Measurements from ENCODE around the gene HS6ST2.
"Not testable (repeated sequence)": the region's sequence is repeated elsewhere in the genome, so short reads cannot be mapped to it uniquely, and the experiment has no call there.

HS6ST2 gene

DNA sequence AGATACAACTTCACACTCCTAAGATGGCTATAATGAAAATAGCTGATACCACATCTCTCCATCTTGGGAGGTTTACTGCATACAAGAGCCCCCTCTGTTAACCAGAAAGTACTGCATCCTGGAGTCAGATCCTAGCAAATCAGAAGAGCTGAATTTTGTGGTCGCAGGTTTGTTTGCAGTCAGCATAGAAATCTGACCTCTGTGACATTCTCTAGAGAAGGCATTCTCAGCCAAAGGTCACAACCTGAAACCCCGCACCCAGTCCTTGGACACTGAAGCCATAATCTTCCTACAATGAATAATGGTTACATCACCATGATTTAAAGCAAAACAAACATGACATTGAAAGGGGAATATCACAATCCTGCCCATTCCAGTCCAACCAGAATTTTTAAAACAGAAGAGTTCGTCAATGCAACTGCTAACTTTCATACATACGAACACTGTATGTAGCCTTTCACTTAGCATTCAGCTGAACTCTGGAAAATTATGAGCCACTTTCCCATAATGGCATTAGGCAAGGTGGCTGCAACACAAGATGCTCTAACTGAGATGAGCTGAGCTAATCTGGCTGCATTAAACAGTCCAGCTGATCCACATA is 17.6 kb downstream of the HS6ST2 start:
- no peak for DNase-seq

DNA sequence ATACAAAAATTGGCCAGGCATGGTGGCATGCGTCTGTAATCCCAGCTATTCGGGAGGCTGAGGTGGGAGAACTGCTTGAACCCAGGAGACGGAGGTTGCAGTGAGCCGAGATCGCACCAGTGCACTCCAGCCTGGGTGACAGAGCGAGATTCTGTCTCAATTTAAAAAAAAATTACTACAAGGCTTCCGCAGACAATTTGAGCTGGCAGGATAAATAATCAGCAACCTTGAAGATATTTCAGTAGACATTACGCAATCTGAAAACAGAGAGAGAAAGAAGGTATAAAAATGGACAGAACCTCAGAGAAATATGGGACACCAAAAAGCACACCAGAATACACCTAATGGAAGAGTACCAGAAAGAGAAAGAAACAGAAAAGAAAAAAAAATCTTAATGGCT is 25.3 kb downstream of the HS6ST2 start:
- no peak for DNase-seq

DNA sequence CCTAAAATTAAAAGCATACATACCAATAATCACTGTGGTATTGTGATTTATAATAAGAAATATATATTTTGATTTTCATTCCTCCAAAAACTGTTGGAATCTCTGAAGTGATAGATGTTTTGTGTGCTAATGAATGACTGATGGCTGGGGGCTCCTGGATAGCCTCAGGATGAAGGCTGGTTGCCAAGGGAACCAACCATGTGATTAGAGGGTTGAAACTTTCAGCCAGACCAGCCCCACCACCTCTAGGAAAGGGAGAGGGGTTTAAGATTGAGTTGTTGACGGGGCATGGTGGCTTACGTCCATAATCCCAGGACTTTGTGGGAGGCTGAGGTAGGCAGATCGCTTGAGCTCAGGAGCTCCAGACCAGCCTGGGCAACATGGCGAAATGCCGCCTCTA is 34.0 kb downstream of the HS6ST2 start:
- DNase-seq, result no peak

DNA sequence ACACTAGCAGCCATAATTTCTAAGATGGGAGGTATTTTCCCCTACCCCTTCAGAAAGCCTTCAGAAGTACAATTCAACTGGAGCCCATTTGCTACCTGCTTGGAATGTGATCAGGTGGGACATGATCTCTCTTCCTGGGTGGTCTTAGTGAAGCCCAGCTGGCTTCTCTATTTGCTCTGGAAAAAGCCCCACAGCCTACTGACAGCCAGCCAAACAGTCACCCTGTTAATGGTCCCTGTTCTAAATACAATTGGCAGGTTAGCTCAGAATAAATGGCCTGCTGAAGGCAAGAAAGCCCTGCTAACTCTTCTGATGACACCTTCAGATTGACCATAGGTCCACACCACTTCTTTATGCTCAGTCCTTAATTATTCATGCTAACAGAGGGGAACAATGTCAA is 39.9 kb downstream of the HS6ST2 start:
- DNase-seq, result no peak

DNA sequence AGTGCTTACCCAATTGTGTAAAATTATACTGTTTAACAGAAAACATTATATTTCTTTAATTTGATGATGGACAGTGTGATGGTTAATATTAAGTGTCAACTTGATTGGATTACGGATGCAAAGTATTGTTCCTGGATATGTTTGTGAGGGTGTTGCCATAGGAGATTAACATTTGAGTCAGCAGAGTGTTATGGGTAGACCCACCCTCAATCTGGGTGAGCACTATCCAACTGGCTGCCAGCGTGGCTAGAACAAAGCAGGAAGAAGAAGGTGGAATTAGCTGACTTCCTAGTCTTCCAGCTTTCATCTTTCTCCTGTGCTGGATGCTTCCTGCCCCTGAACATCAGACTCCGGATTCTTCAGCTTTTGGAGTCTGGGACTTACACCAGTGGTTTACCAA is 42.1 kb downstream of the HS6ST2 start:
- no peak for DNase-seq

DNA sequence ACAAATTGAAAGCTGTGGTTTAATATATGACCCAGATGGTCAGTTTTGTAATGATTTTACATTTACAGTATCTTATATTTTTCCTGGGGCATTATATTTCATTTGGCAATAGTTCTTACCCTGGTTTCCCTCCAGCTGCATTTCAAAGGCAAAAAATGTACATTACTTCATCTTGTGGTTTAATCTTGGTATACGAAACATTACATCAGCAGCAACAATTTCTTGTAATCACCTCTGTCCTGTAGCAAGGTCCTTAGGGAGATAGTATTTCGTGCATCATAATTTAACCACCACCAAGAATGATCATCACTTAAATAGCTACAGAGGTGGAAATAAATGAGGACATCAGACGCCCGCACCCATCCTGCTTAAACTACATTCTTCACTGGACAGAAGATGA is 48.8 kb downstream of the HS6ST2 start:
- DNase-seq, result no peak

DNA sequence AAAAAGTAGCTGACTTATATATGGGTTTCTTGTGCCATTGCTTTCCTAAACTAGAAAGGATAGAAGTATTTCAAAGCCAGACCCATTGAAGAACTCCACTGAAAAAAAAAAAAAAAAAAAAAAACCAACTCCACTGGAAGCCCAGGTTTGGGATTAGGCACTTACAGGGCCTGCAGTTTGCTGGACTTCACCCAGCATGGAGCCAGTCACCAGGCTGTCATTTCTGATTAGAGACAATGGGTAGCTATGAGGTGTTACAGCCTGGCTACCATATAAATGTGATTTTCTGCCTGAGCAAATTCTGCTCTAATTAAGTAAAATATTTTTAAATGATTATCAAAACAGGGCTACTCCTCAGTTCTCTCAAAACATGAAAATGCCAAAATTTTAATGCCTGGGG is 49.5 kb downstream of the HS6ST2 start:
- no peak for DNase-seq

DNA sequence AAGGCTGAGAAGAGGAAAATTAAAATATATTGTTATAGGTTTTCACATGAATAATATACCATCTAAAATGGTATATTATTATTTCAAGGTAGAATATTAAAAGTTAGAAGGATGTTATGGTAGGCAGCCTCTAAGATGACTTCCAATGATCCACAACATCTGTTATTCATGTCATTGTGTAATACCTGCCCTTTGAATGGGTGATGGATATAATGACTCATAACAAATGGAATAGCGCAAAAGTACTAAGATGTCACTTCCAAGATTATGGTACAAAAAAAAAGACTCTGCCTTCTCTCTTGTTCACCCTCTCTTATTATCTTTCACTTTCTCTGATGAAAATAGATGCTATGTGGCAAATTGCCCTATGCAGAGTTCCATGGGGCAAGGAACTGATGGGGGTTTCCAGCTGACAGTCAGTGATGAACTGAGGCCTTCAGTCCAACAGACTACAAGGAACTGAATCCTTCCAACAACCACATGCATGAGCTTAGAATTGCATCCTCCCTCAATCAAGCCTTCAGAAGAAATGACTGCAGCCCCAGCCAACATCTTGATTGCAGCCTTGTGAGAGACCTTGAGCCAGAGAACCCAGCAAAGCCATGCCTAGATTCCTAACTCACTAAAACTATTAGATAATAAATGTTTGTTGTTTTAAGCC is 57.7 kb downstream of the HS6ST2 start:
- DNase-seq, result no peak

DNA sequence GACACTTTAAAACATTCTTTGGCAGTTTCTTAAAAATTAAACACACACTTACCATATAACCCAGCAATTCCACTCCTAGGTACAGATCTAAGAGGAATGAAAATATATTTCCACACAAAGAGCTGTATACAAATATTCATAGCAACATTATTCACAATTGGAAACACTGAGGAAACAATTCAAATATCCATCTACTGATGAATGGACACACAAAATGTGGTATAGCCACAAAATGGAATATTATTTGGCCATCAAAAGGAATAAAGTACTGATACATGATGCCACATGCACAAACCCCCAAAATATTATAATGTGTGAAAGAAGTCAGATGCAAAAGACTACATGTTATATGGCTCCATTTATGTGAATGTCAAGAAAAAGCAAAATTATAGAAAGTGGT is 70.9 kb downstream of the HS6ST2 start:
- DNase-seq, result no peak

DNA sequence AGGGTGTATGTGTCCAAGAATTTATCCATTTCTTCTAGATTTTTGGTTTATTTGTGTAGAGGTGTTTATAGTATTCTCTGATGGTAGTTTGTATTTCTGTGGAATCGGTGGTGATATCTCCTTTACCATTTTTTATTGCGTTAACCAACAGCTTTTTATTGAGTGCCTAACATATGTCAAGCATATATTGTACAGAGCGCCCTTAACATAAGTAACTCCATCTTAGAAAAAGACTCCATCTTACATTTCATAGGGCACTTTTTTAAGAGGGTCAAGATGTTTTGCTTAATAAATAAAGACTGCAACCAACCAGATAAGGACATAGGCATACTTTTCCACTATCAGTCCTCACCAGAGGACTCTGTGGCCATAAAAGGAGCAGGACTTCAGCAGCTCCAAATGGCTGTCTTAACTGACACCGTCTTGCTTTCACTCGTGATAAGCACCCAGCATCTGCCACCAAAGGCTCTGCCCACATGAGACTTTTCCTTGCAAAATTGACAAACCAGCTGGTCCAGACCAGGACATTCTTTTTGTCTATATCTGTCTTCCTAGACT is 75.0 kb downstream of the HS6ST2 start:
- no peak for DNase-seq

DNA sequence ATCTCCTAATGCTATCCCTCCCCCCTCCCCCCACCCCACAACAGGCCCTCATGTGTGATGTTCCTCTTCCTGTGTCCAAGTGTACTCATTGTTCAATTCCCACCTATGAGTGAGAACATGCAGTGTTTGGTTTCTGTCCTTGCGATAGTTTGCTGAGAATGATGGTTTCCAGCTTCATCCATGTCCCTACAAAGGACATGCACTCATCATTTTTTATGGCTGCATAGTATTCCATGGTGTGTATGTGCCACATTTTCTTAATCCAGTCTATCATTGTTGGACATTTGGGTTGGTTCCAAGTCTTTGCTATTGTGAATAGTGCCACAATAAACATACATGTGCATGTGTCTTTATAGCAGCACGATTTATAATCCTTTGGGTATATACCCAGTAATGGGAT is 77.7 kb downstream of the HS6ST2 start:
- not testable (repeated sequence) for DNase-seq

DNA sequence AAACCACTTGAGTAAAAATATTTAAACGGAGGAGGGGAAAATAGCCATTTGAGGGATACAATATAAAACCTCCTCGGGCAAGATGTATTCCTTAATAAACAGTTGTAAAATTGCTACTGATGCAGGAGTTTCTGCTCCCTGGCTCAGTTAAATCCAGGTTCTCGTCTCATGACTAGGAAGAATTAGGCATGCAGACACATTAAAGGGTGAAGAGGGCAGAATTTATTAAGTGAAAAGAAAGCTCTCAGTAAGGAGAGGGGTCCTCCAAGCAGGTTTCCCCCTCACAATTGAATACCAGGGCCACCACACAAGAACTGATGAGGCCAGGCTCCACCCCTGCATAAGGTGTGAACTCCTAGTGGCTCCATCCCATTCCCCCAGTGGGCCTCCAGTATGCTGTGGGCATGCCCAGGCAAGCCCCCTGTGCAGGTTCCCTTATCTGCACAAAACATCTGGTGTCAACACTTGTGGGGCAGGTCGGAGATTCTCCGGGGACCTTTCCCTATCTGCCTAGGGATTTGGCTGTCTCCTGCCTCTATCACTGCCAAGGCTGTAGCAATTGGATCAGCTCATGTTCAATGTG is 80.4 kb downstream of the HS6ST2 start:
- DNase-seq, result no peak

DNA sequence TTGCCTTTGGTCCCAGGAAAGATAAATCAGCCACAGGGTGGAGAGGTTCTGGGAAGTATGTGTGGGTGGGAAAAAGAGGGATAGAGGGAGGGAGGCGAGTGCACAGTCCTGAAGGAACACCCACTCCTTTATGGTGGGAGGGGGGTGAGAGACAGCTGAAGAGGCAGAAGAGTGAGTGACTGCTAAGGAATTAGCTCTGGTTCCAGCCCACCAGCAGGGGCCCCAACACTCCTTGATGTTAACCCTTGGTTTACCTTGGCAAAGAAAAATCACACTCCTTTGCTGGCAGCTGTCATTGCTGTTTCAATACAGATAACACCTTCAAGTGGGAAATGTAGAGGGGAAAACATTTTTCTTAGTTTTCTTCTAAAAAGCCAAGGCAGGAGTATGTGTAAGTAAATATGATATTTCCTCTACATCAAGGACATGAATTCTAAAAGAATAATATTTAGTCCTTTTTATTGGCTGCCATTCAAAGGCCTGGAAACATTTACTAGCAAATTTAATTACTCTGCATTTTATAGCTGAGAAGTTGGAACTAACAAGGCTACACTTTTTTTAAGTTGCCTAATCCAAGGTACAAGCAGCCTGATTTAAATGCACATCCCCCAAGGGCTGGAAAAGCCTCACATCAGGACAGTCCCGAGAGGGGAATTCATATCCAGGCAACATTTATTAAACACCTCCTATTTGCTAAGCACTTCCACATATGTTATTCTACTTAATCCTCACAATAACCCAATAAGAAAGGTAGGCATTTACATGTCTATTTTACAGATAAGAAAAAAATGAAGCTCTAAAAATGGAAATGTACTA is 81.7 kb downstream of the HS6ST2 start:
- no peak for DNase-seq

DNA sequence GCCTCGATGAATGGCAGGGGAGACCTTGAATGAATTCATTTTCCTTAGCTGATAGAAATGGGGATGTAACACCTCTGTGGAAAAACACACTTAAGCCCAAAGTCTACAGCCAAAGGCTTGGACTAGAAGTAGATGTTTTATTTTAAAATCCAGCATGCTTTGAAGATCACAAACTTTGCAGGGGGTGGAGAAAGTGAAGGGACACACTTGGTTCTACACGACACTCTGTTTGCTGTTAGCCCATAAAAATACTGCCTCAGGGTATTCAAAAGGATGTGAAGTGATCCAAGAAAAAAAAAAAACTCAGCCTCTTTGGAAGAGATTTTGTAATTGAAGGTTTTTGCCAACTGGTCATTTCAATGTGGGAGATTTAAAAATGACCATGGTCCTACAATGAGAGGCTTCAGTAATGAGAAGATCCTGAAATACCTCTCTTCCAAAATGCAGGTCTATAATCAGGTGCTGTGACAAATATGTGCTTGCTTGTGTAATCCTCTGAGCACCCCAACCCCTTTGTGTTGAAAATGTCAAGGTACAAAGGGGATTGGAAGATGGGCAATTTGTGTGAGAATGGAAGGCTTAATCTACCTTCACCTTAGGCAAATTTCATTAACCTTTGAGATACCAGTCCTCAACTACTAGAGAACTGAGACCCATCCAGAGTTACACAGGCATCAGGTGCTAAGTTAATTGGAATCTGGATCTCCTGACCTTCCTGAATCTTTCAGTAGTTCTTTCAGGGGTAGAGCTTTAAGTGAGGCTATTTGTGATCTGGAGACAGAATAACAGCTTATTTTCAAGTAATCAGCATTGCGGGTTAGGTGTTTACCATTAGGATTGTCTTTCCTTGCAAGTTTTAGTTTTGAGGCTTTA is 82.5 kb downstream of the HS6ST2 start:
- DNase-seq, result no peak

DNA sequence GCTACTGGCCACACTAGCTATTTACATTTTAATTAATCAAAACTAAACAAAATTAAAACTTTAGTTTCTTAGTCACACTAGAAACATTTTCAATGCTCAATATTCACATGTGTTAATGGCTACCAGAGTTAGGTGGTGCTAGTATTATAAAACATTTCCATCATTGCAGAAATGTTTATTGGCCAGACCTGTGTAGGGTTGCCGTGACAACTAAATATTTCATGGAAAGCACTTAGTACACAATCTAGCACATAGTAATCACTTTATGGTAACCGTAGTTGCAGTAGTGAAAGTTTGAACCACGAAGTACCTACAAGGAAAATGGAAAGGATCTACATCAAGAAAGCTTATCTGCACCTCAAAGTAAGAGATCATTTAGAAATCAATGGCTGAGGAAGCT is 95.9 kb downstream of the HS6ST2 start:
- no peak for DNase-seq

DNA sequence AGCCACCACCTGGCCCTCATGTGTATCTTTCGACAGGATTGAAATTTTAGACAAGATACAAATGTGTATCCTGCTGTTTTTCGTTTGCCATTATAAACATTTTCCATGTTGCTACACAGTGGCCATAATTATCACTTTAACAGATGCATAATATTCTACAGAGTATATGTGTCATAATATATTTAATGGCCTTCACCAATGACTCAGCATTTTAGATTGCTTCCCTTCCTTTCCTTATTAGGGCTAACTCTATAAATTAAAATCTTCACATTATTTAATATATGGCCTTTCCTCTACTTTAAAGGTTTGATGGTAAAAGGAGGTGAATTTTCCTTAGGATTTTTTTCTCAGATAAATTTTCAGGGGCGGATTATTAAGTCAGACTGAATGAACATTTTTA is 97.4 kb downstream of the HS6ST2 start:
- DNase-seq, result no peak

DNA sequence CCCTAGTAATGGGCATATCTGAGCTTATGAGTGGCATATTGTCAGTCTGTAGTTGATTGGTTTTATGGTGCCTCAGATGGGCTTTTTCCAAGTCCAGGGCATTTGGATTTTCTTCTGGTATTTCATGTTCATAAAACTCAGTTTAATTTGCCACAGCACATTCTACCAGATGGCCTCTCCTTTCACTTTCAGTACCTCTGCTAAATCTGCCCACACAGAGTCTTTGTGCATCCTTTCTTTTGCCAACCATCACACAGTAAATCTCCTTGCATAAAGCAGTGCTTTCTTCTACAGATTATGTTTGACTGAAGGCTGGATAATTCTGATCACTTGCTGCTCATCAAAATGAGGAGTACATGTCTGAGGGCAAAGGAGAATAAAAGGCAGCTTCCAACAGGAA is 98.2 kb downstream of the HS6ST2 start:
- DNase-seq, result no peak

DNA sequence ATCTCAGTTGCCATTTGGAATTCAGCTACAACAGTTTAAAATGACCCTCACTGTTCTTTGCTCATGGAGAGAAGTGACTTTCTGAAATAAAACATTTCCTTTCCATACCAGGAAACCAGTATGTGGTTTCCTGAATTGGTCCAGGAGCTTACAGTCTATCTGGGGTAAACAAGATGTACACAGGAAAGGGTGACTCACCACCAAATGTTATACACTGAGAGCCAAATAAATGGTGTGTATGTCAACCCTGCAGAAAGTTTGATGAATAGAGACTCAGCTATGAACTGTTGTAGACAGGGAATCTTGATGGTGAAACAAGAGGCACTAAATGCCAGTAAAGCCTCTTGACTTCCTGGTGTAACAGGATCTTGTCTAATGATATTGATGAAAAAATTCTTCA is 100.4 kb downstream of the HS6ST2 start:
- DNase-seq, result no peak

DNA sequence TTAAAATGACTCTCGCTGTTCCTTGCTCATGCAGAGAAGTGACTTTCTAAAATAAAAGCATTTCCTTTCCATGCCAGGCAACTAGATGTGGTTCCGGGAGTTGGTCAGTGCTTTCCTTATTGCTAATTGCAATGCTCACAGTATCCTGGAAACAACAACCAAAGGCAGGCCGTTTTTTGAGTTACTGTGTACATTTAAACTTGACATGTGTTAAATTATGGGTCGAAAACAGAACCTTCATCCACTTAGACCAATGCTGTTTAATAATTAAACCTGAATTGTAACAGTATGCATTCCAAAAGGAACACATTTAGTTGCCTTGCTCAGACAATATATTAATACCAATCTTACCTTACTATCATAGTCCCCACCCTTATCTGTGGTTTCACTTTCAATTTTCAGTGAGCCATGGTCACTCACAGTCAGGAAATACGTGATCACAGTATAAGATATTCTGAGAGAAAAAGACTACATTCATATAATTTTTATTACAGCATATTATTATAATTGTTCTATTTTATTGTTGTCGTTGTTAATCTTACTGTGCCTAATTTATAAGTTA is 102.6 kb downstream of the HS6ST2 start:
- no peak for DNase-seq

DNA sequence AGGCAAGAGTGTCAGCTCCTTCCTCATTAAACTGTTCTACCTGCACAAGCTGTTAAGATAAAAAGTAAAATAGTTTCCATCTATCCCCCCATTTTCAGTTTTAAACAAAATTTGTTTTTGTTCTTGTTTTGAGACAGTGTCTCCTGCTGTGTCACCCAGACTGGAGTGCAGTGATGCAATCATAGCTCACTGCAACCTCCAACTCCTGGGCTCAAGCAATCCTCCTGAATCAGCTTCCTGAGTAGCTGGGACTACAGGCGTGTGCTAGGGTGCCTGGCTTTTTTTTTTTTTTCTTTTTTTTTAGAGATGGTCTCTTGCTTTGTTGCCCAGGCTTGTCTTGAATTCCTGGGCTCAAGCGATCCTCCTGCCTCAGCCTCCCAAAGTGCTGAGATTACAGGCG is 105.4 kb downstream of the HS6ST2 start:
- DNase-seq, result no peak

DNA sequence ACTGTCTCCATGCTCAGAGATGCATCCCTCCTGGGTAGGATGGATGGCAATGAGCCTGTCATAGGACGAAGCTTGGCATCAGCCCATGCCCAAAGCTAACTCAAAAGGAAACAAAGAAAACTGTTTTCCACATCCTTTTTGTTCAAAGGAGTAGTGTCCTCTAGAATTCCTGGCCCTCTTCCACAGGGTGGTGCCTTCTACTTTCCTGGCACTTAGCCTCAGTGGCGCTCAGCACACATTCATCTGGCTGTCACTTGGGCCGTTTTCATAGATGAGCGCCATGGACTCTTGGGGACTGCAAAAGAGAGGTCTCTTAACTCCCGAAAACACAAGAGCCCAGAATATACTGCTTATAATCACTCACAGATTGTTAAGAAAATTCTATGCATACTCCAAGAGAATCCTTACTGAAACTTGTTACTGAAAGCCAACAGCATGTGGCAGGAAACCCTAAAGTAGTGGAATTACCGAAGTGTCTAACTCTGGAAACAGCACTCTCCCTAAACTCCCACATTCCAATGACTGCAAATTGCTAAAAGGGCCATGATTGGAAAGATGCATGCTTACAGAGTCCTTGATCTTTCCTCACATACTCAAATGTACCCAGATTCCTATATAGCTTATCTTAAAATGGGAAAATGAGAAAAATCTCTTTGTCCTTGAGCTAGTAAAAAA is 110.0 kb downstream of the HS6ST2 start:
- DNase-seq, result no peak

DNA sequence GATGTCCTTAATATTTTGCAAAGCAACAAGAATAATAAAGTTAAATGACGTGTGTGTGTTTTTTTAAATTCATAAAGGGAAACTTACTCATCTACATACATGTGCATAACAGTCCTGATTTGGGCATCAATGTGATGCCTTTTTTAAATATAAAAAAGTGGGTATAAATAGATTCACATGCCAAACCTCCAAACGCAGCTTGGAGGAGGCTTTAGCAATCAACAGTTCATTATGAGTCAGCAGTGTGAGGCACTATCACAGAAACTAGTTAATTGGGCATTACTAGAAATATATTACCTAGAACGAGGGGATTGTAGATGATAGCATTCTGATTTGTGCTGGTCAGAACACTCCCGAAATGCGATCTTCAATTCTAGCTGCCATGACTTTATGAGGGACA is 115.1 kb downstream of the HS6ST2 start:
- DNase-seq, result no peak

Measured in cerebellar nuclear complex (tissue), 1 donor.